Cortex of kidney (tissue), 1 donor: Measurements from ENCODE around the gene THY1.
A peak's percentile ranks its signal among the peaks of the same experiment; 100 is the strongest.

Experiments used
- DNase-seq: peaks from one replicate; lab custom pipeline; 2025; lab: John Stamatoyannopoulos, UW

Gene THY1

GRCh38 chr11:119381181-119381988 lies 41.6 kb downstream of the THY1 start, which contains the start of gene USP2:
TSS of gene USP2 (minus strand) at chr11:119381690. CDS start at chr11:119373480, 8,210 bp downstream.
- DNase-seq = peak; percentile 83

- DNase-seq = no peak
Measured at GRCh38 chr11:119380827-119381180, 42.2 kb downstream of the THY1 start.

- DNase-seq = no peak
Measured at GRCh38 chr11:119380160-119380826, 42.7 kb downstream of the THY1 start.

GRCh38 chr11:119378851-119379465 lies 44.0 kb downstream of the THY1 start:
- no peak for DNase-seq

- DNase-seq = no peak
Measured at GRCh38 chr11:119377961-119378667, 44.9 kb downstream of the THY1 start.

GRCh38 chr11:119377112-119377901 lies 45.7 kb downstream of the THY1 start:
- DNase-seq = no peak

- no peak for DNase-seq
Measured at GRCh38 chr11:119376197-119376847, 46.6 kb downstream of the THY1 start.

- no peak for DNase-seq
Measured at GRCh38 chr11:119375337-119376196, 47.4 kb downstream of the THY1 start.

GRCh38 chr11:119374632-119375336 lies 48.2 kb downstream of the THY1 start:
- DNase-seq = no peak

- no peak for DNase-seq
Measured at GRCh38 chr11:119373921-119374631, 48.9 kb downstream of the THY1 start.

GRCh38 chr11:119373059-119373920 lies 49.7 kb downstream of the THY1 start:
- no peak for DNase-seq

- DNase-seq = no peak
Measured at GRCh38 chr11:119372260-119373058, 50.5 kb downstream of the THY1 start.

- DNase-seq = no peak
Measured at GRCh38 chr11:119371778-119372182, 51.2 kb downstream of the THY1 start.

GRCh38 chr11:119371067-119371601 lies 51.8 kb downstream of the THY1 start:
- DNase-seq = no peak

- no peak for DNase-seq
Measured at GRCh38 chr11:119370486-119371046, 52.4 kb downstream of the THY1 start.
